CD4-positive, alpha-beta T cell treated with Interleukin-21 for 1 hour (primary cell): ENCODE data around the gene KCNN1.
A peak's percentile ranks its signal among the peaks of the same experiment; 100 is the strongest.
"Not testable (repeated sequence)": the region's sequence is repeated elsewhere in the genome, so short reads cannot be mapped to it uniquely, and the experiment has no call there.

Experiments used
- DNase-seq: peaks from one replicate; pipeline ENCODE4 v3.0.0-alpha.2; 2020

The KCNN1 gene

GRCh38 chr19:17969096-17969792 is 2.3 kb downstream of the KCNN1 start:
- no peak for DNase-seq

GRCh38 chr19:17972230-17972629 is 5.3 kb downstream of the KCNN1 start:
- DNase-seq = no peak

- DNase-seq = no peak
These were observed 6.9 kb downstream of the KCNN1 start for GRCh38 chr19:17973759-17974158.

GRCh38 chr19:17974551-17974950 is 7.6 kb downstream of the KCNN1 start:
- no peak for DNase-seq

- DNase-seq = no peak
These were observed 8.1 kb downstream of the KCNN1 start for GRCh38 chr19:17975032-17975431.

- DNase-seq = no peak
These were observed 10.1 kb downstream of the KCNN1 start for GRCh38 chr19:17977021-17977420.

- DNase-seq = no peak
These were observed 10.6 kb downstream of the KCNN1 start for GRCh38 chr19:17977488-17977887.

GRCh38 chr19:17981611-17982010 is 14.7 kb downstream of the KCNN1 start:
- DNase-seq = no peak

- no peak for DNase-seq
These were observed 15.5 kb downstream of the KCNN1 start for GRCh38 chr19:17982430-17982829.

- no peak for DNase-seq
These were observed 18.3 kb downstream of the KCNN1 start for GRCh38 chr19:17985037-17985818.

GRCh38 chr19:17986569-17986968 is 19.7 kb downstream of the KCNN1 start:
- DNase-seq = not testable (repeated sequence)

- no peak for DNase-seq
These were observed 21.3 kb downstream of the KCNN1 start for GRCh38 chr19:17988161-17988560.

- no peak for DNase-seq
These were observed 22.7 kb downstream of the KCNN1 start for GRCh38 chr19:17989425-17990094.

- DNase-seq = no peak
These were observed 26.3 kb downstream of the KCNN1 start for GRCh38 chr19:17993076-17993813.

GRCh38 chr19:17996826-17997316 is 30.0 kb downstream of the KCNN1 start:
- peak; percentile 88 for DNase-seq

GRCh38 chr19:17997969-17998826 is 31.3 kb downstream of the KCNN1 start:
- no peak for DNase-seq

- no peak for DNase-seq
These were observed 31.9 kb downstream of the KCNN1 start for GRCh38 chr19:17998827-17999150.

- DNase-seq = no peak
These were observed 33.0 kb downstream of the KCNN1 start for GRCh38 chr19:17999684-18000479.

GRCh38 chr19:18000480-18000914 is 33.6 kb downstream of the KCNN1 start:
- no peak for DNase-seq

GRCh38 chr19:18000915-18001776 is 34.2 kb downstream of the KCNN1 start:
- peak; percentile 97 for DNase-seq
